ENCODE measurements around the gene CNN2.

GRCh38 chr19:1000591-1001537 is 25.5 kb upstream of the CNN2 start:
- TF ChIP-seq CTCF (IDR thresholded peaks at IDR 0.05) (no peak), POLR2A (IDR thresholded peaks at IDR 0.05) (no peak)

All from esophagus squamous epithelium (tissue), 4 donors.